NCI-H1436 treated with DMSO at 0.1 percent for 48 hours (cell line): Measurements from ENCODE around the gene STX5.
"Not testable (repeated sequence)": the region's sequence is repeated elsewhere in the genome, so short reads cannot be mapped to it uniquely, and the experiment has no call there.

Experiments
- DNase-seq: peaks from one replicate; lab custom pipeline; 2025; lab: John Stamatoyannopoulos, UW

Gene STX5

DNA sequence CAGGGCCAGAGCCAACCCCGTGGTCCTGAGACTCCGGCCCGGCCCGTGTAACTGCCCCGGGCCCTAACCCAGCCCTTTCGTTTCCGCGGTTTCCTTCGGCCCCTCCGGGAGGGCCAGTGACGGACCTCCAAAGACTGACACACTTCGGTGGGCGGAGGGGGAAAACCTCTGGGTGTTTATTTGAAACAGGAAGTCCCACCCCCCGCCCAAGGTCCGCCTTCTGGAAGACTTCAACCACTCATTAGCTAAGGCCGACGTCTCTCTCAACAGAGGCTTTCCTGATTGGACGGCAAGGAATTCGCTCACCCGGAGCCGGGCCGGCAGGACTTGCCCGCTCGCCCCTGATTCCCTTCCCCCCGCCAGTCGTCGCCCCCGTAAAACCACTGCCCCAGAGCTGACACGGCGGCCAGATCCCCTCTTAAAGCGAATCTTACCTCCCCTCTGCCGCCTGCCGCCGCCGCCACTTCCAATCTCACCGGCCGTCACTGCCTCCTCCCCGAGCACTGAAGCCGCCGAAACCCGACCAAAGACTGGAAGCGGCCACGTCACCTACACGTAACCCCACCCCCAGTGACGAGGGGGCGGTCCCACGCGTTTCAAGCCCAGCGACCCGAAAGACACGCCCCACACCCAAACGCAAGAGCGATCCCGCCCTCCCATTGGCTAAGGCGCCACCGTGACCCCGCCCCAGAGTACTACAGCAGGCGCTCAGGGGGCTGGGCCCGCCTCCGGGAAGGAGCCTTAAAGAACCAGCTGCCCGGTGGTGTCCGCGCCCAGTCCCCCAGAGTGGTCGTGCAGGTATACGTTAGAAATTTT is at the start of gene STX5:
TSS of gene STX5 (minus strand) at position 532 of the 816 bp plus-strand sequence. CDS start 808 bp downstream, outside the sequence.
- DNase-seq = peak; percentile 93

DNA sequence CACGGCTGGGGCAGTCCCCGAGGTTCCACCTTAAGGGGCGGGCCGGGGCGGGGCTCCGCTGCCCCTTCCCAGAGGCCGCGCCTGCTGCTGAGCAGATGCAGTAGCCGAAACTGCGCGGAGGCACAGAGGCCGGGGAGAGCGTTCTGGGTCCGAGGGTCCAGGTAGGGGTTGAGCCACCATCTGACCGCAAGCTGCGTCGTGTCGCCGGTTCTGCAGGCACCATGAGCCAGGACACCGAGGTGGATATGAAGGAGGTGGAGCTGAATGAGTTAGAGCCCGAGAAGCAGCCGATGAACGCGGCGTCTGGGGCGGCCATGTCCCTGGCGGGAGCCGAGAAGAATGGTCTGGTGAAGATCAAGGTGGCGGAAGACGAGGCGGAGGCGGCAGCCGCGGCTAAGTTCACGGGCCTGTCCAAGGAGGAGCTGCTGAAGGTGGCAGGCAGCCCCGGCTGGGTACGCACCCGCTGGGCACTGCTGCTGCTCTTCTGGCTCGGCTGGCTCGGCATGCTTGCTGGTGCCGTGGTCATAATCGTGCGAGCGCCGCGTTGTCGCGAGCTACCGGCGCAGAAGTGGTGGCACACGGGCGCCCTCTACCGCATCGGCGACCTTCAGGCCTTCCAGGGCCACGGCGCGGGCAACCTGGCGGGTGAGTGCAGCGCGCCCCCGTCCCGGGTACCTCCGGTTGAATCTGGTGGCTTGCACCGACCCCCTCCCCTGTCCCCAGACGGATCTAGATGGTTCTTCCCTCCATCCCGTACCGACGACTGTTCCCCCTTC is 49.1 kb upstream of the STX5 start, which contains the start of gene SLC3A2:
TSS of gene SLC3A2 (plus strand) at position 94 of the 776 bp plus-strand sequence. CDS start at position 222, 128 bp downstream.
- DNase-seq = no peak

DNA sequence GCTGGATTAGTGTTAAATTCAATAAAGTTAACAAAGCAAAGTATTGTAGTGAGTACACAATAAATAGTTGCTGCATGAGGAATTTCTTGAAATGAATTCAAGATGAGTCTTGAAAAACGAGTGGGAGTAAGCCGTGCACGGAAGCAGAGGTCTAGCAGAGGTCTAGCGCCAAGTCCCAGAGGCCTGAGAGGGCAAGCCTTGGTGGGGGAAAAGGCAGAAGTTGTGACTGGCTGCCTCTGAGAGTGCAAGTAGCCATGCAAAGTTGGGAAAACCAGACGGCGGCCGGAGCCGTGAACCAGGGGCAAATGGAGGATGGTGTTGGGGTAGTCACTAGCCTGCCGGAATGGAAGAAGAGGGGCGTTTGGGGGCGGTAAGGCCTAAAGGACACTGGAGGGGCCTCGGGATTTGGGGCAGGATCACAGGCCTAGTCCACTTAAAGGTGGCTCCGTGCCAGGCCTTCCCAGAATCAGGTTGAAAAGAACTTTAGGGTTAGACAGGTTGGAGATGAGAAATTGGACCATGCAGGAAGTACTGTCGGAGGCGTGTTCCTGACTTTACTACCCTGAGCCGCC is 48.5 kb upstream of the STX5 start:
- DNase-seq = peak; percentile 13

- no peak for DNase-seq
Measured at GRCh38 chr11:62879235-62879978, 47.6 kb upstream of the STX5 start.

DNA sequence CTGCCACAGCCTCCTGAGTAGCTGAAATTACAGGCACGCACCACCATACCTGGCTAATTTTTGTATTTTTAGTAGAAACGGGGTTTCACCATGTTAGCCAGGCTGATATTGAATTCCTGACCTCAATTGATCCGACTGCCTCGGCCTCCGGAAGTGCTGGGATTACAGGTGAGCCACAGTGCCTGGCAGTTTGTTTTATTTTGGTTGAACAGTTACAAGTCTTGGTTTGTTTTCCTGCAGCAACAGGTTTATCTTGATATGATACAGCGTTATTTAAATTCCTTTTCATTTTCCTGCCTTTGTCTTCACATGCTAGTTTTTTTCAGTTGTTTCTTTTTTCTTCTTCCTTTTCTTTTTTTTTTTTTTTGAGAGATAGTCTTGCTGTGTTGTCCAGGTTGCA is 44.9 kb upstream of the STX5 start:
- DNase-seq = no peak

- DNase-seq = no peak
Measured at GRCh38 chr11:62875698-62876478, 44.0 kb upstream of the STX5 start.

DNA sequence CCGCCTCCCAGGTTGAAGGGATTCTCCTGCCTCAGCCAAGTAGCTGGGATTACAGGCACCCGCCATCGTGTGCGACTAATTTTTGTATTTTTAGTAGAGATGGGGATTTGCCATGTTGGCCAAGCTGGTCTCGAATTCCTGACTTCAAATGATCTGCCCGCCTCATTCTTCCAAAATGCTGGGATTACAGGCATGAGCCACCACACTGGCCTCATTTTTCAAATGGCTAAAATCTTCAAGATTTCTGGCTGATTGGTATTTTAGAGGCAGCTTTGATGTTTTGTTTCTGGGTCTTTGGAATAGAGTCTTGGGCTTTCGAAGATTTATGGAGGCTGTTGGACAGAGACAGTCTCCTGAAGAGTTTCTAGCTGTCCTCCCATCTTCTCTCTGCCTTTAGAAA is 43.0 kb upstream of the STX5 start:
- DNase-seq = no peak

DNA sequence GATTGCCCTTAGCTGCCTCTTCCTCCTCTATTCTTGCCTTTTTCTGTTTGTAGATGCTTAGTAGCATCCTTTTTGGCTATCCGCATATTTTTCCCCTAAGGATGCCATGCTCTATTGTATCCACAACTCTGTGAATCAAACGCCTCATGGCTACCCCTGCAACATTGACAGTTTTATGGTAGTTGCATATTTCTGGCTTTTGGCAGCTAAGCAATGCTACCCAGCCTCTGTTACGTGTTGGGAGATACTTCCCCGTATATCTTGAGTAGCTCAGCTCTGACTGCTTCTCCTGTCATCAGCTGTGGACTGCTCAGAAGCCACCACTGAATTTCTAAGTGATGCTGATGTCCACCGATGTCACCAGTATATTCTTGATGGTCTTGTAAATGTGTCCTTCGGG is 33.8 kb upstream of the STX5 start:
- no peak for DNase-seq

GRCh38 chr11:62863687-62864335 is 32.0 kb upstream of the STX5 start:
- DNase-seq = no peak

- DNase-seq = not testable (repeated sequence)
Measured at GRCh38 chr11:62861564-62862192, 29.8 kb upstream of the STX5 start.

DNA sequence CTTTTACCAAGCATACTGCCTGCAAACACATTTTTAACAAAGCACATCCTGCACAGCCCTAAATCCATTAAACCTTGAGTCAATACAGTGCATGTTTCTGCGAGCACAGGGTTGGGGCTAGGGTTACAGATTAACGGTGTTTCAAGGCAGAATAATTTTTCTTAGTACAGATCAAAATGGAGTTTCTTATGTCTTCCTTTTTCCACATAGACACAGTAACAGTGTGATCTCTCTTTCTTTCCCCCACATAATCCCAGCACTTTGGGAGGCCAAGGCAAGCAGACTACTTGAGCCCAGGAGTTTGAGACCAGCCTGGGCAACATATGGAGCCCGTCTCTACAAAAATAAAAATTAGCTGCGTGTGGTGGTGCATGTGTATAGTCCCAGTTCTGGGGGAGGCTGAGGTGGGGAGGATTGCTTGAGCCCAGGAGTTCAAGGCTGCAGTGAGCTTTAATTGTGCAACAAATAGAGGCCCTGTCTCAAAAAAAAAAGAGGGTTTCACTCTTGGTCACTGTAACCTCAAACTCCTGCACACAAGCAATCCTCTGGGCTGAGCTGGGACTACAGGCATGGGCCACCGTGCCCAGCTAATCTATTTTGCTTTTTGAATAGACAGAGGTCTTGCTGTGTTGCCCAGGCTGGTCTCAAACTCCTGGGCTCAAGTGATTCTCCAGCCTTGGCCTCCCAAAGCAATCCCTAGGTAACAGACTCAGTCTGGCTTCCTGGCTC is 29.1 kb upstream of the STX5 start:
- DNase-seq = no peak

GRCh38 chr11:62859281-62859703 is 27.4 kb upstream of the STX5 start:
- DNase-seq = not testable (repeated sequence)

DNA sequence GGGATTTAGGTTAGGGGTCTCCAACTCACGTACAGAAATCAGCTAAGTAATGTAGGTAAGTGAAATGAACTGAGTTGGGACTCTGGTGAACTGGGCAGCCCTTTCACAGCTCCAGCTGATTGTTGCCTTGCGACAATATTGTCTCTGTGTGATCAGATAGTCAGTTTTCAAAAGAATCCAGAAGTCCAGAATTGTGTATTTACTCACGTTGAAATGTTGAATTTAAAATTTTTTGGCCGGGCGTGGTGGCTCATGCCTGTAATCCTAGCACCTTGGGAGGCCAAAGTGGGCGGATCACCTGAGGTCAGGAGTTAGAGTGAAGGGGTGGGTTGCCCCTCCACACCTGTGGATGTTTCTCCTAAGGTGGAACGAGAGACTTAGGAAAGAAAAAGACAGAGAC is 26.4 kb upstream of the STX5 start:
- DNase-seq = no peak

GRCh38 chr11:62857541-62857982 is 25.7 kb upstream of the STX5 start:
- DNase-seq = no peak

DNA sequence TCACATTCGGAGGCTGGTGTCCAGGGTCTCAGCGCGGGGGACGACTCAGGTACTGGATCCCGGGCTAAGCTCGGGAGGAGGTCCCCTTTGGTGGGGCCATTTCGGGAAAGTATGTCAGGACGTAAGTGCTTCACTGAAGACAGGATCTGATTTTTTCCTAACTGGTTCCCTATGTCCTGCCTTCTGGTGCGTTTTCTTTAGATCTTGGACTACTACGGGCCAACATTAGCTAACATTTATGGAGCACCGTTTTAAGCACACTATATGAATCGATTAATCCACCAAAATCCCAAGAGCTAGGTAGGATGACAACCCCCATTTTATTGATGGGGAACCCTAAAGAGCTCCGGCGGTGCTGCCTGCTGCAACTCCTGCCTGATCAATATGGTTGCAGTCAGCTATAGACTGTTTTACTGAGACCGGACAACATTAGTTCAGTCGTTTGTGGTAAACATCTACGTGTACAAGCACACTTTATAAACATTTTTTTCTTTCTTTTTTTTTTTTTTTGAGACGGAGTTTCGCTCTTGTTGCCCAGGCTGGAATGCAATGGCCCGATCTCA is 24.6 kb upstream of the STX5 start:
- no peak for DNase-seq

DNA sequence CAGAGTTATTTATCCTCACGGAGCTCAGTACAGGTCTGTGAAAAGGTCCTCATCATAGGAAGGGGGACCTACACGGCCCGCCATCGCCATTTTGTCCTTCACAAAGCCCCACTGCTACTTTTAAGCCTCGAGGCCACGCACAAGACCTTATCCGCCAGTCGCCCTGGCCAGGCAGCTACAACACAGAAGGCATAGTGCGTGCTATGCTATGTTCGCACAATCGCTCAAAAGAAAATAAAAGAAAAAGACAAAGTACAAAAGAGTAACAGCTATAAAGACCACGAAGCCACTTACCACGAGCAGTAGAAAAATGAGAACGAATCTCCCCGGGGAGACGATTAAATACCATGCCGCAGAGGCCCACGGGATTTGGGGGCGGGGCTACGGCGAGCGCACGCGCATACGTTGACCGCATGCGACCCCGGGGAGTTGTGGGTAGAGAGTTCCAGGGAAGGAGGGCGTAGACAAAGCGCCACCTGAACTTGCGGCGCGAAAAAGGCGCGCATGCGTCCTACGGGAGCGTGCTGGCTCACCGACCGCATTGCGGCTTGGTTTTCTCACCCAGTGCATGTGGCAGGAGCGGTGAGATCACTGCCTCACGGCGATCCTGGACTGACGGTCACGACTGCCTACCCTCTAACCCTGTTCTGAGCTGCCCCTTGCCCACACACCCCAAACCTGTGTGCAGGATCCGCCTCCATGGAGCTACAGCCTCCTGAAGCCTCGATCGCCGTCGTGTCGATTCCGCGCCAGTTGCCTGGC is 23.9 kb upstream of the STX5 start:
- DNase-seq = peak; percentile 88

DNA sequence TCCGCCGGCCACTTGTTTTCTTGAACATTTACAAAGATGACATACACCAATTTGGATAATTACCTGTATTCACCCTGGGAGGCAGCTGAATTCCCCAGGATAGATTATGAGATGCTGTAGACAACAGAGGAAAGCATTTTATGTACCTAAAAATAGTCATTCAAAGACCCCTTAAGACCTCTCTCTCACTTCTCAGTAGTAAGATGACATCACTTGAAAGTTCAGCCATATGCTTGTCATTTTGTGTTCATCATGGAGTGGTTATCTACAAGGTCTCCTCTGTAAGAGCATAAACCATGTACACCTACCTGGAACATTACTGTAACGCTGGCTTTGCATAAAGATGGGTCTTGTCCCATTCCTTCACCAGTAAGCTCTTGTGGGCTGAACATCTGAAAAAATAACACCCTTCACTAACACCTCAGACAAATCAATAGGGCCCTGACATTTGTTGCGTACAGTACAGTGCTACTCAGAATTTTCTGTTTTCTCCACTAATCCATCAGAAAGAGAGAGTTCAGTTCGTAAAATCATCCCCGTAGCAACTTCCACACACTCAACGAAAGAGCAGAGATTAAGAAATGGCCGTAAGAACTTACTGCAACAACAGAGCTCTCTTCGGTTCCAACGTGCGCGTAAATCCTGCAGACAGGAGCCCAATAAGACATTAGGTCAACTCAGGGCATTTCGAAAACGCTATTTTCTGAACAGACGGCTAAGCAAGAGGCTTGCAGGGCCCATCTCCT is 23.1 kb upstream of the STX5 start:
- DNase-seq = no peak
